ENCODE results near the gene POP4.
A peak's percentile ranks its signal among the peaks of the same experiment; 100 is the strongest.

DNA sequence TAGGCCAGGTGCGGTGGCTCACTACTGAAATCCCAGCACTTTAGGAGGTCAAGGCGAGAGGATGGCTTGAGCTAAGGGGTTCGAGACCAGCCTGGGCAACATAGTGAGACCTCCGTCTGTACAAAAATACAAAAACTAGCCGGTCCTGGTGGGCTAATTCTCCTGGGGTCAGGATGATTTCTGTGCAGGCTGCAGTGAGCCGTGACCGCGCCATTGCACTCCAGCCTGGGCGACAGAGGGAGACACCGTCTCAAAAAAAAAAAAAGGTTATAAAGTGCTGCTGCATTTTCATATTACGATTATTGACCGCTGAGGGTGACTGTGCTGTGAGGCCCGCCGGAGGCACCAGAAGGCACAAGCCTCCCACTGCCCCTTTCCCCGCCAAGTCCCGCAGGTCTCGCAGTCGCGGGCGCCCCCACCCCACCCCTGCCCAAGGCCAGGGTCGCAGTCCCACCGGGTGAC lies 58.7 kb downstream of the POP4 start:
- TF ChIP-seq, protein P1, sequence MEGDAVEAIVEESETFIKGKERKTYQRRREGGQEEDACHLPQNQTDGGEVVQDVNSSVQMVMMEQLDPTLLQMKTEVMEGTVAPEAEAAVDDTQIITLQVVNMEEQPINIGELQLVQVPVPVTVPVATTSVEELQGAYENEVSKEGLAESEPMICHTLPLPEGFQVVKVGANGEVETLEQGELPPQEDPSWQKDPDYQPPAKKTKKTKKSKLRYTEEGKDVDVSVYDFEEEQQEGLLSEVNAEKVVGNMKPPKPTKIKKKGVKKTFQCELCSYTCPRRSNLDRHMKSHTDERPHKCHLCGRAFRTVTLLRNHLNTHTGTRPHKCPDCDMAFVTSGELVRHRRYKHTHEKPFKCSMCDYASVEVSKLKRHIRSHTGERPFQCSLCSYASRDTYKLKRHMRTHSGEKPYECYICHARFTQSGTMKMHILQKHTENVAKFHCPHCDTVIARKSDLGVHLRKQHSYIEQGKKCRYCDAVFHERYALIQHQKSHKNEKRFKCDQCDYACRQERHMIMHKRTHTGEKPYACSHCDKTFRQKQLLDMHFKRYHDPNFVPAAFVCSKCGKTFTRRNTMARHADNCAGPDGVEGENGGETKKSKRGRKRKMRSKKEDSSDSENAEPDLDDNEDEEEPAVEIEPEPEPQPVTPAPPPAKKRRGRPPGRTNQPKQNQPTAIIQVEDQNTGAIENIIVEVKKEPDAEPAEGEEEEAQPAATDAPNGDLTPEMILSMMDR (IDR thresholded peaks at IDR 0.05; ENCODE audit: low read length) = peak; percentile 31
- no peak for TF ChIP-seq EZH2 (optimal IDR thresholded peaks at IDR 0.05; ENCODE audit: low read depth, low read length)

Measured in MM.1S (cell line).